CD4-positive, CD25-positive, alpha-beta regulatory T cell (primary cell): ENCODE results near the gene HTR3C. TPM values are rescaled to one million over a fixed set of nuclear protein-coding genes. Genes with fewer than 3 reads are reported as not detected.

Experiments
- ATAC-seq, 2 donors: fragments of 150-1000 bp; cut with Tn5 transposase; one replicate each; pipeline ENCODE4 v1.10.0; 2021; ENCODE audit warnings: low read depth in 2 of 2, moderate number of reproducible peaks in 2 of 2, moderate library complexity in 1 of 2
- DNase-seq, 3 donors: peaks; one replicate each; pipeline versions ENCODE4 v3.0.0 to v3.0.0-alpha.2; 2012 to 2022; ENCODE audit warnings: mixed read lengths in 1 of 3
- H3K27ac ChIP-seq: one replicate; pipeline ENCODE4 v1.7.0; 2013; ENCODE audit warnings: mild to moderate bottlenecking, low read length; ENCODE audit not compliant: insufficient read depth, poor library complexity, severe bottlenecking
- H3K27me3 ChIP-seq: one replicate; pipeline ENCODE4 v1.7.0; 2013; ENCODE audit warnings: low read length; ENCODE audit not compliant: control insufficient read depth, insufficient read depth
- H3K36me3 ChIP-seq: one replicate; pipeline ENCODE4 v1.7.0; 2013; ENCODE audit warnings: mild to moderate bottlenecking, low read length, moderate library complexity; ENCODE audit not compliant: control insufficient read depth, insufficient read depth
- H3K4me1 ChIP-seq: 2 replicates; pipeline ENCODE4 v1.7.0; 2013; ENCODE audit warnings: mild to moderate bottlenecking, low read length; ENCODE audit not compliant: insufficient read depth, control insufficient read depth, poor library complexity, severe bottlenecking
- H3K4me3 ChIP-seq: one replicate; pipeline ENCODE4 v1.7.0; 2013; ENCODE audit warnings: low read depth, mild to moderate bottlenecking, low read length, moderate library complexity
- H3K9me3 ChIP-seq, 2 experiments: 1 replicate in 1 of 2; 2 replicates in 1 of 2; pipeline ENCODE4 v1.7.0; 2013; ENCODE audit warnings: low read length in 2 of 2, mild to moderate bottlenecking in 1 of 2, moderate library complexity in 1 of 2; ENCODE audit not compliant: control insufficient read depth in 2 of 2
- H3K27ac Mint-ChIP-seq, 3 donors: one replicate each; pipeline ENCODE4 v1.8.0; 2020 to 2022; ENCODE audit warnings: mild to moderate bottlenecking in 3 of 3, mixed read lengths in 3 of 3, moderate library complexity in 2 of 3
- H3K27me3 Mint-ChIP-seq: one replicate; pipeline ENCODE4 v1.8.0; 2022; ENCODE audit warnings: mild to moderate bottlenecking, mixed read lengths
- H3K36me3 Mint-ChIP-seq: one replicate; pipeline ENCODE4 v1.8.0; 2020; ENCODE audit warnings: mixed read lengths
- H3K4me1 Mint-ChIP-seq, 4 donors: one replicate each; pipeline ENCODE4 v1.8.0; 2020 to 2022; ENCODE audit warnings: mixed read lengths in 4 of 4, mild to moderate bottlenecking in 1 of 4
- H3K4me3 Mint-ChIP-seq, 4 donors: one replicate each; pipeline ENCODE4 v1.8.0; 2020 to 2022; ENCODE audit warnings: mild to moderate bottlenecking in 4 of 4, mixed read lengths in 4 of 4, moderate library complexity in 3 of 4
- H3K9me3 Mint-ChIP-seq, 7 donors: one replicate each; pipeline ENCODE4 v1.8.0; 2020 to 2022; ENCODE audit warnings: mixed read lengths in 7 of 7, mild to moderate bottlenecking in 3 of 7, moderate library complexity in 2 of 7
- polyA plus RNA-seq, 4 donors: library from polyadenylated mRNA; unstranded; fragments of 300-500 nt; fragmentation: Illumina TruSeq; gene quantifications; one replicate each; pipeline ENCODE4 v1.2.3, GENCODE V29; 2021
- total RNA-seq: library from RNA; stranded (reverse); gene quantifications from one replicate; pipeline ENCODE4 v1.2.3, GENCODE V29; 2022

The HTR3C gene
- total and polyA plus RNA-seq, 5 donors from 2014 or later: not detected

- Mint-ChIP-seq H3K9me3 (no peaks in the 10 kb centered on the region), H3K27ac (no peak overlapping the region), H3K27me3 (peaks cover 11% of the 10 kb centered on the region), H3K4me1 (no peaks in the 10 kb centered on the region), H3K4me3 (no peak overlapping the region), H3K36me3 (no peaks in the 10 kb centered on the region)
- Histone ChIP-seq H3K4me1 (no peaks in the 10 kb centered on the region), H3K36me3 (no peaks in the 10 kb centered on the region), H3K27ac (no peak overlapping the region), H3K4me3 (no peak overlapping the region), H3K9me3 (no peaks in the 10 kb centered on the region), H3K27me3 (no peaks in the 10 kb centered on the region)
- DNase-seq: no peak
- ATAC-seq: no peak
Observed at GRCh38 chr3:184039414-184039813, 13.4 kb upstream of the HTR3C start.

GRCh38 chr3:184040010-184040409, 12.8 kb upstream of the HTR3C start:
- no peaks in the 10 kb centered on the region for H3K4me1 ChIP-seq
- H3K4me3 Mint-ChIP-seq: no peak overlapping the region
- peaks cover 11% of the 10 kb centered on the region for H3K27me3 Mint-ChIP-seq
- H3K27ac Mint-ChIP-seq: no peak overlapping the region
- no peaks in the 10 kb centered on the region for H3K9me3 ChIP-seq
- ATAC-seq (no peak), DNase-seq (no peak)
- H3K4me1 Mint-ChIP-seq: no peaks in the 10 kb centered on the region
- H3K36me3 ChIP-seq: no peaks in the 10 kb centered on the region
- H3K27ac ChIP-seq: no peak overlapping the region
- no peaks in the 10 kb centered on the region for H3K27me3 ChIP-seq
- H3K36me3 Mint-ChIP-seq: no peaks in the 10 kb centered on the region
- H3K4me3 ChIP-seq: no peak overlapping the region
- no peaks in the 10 kb centered on the region for H3K9me3 Mint-ChIP-seq

- DNase-seq (no peak), ATAC-seq (no peak)
Observed at GRCh38 chr3:184042617-184043016, 10.2 kb upstream of the HTR3C start.

GRCh38 chr3:184045995-184046394, 6.9 kb upstream of the HTR3C start:
- H3K27ac Mint-ChIP-seq: no peak overlapping the region
- H3K36me3 ChIP-seq: no peaks in the 10 kb centered on the region
- no peaks in the 10 kb centered on the region for H3K9me3 ChIP-seq
- H3K27me3 Mint-ChIP-seq: peaks cover 7% of the 10 kb centered on the region
- H3K4me1 ChIP-seq: no peaks in the 10 kb centered on the region
- no peak overlapping the region for H3K4me3 Mint-ChIP-seq
- no peaks in the 10 kb centered on the region for H3K4me1 Mint-ChIP-seq
- H3K36me3 Mint-ChIP-seq: no peaks in the 10 kb centered on the region
- no peak for ATAC-seq
- DNase-seq: no peak
- H3K9me3 Mint-ChIP-seq: no peaks in the 10 kb centered on the region
- no peak overlapping the region for H3K4me3 ChIP-seq
- no peaks in the 10 kb centered on the region for H3K27me3 ChIP-seq
- no peak overlapping the region for H3K27ac ChIP-seq

More at GRCh38 chr3:184042617-184043016, 10.2 kb upstream of the HTR3C start:
- H3K27me3 ChIP-seq: no peaks in the 10 kb centered on the region
- no peaks in the 10 kb centered on the region for H3K36me3 ChIP-seq
- H3K9me3 ChIP-seq: no peaks in the 10 kb centered on the region
- no peak overlapping the region for H3K4me3 ChIP-seq
- no peak overlapping the region for H3K27ac Mint-ChIP-seq
- H3K4me1 Mint-ChIP-seq: no peaks in the 10 kb centered on the region
- peaks cover 11% of the 10 kb centered on the region for H3K27me3 Mint-ChIP-seq
- no peak overlapping the region for H3K4me3 Mint-ChIP-seq
- no peak overlapping the region for H3K27ac ChIP-seq
- no peaks in the 10 kb centered on the region for H3K9me3 Mint-ChIP-seq
- no peaks in the 10 kb centered on the region for H3K4me1 ChIP-seq
- H3K36me3 Mint-ChIP-seq: no peaks in the 10 kb centered on the region

- H3K9me3 Mint-ChIP-seq: no peaks in the 10 kb centered on the region
- H3K36me3 Mint-ChIP-seq: no peaks in the 10 kb centered on the region
- Histone ChIP-seq H3K27me3 (no peaks in the 10 kb centered on the region), H3K36me3 (no peaks in the 10 kb centered on the region), H3K9me3 (no peaks in the 10 kb centered on the region), H3K4me1 (no peaks in the 10 kb centered on the region), H3K4me3 (no peak overlapping the region), H3K27ac (no peak overlapping the region)
- no peaks in the 10 kb centered on the region for H3K4me1 Mint-ChIP-seq
- no peak overlapping the region for H3K4me3 Mint-ChIP-seq
- DNase-seq (no peak), ATAC-seq (no peak)
- no peaks in the 10 kb centered on the region for H3K27me3 Mint-ChIP-seq
- H3K27ac Mint-ChIP-seq: no peak overlapping the region
Observed at GRCh38 chr3:184050217-184050847, 2.5 kb upstream of the HTR3C start.

GRCh38 chr3:184058029-184058428, 5.2 kb downstream of the HTR3C start:
- no peaks in the 10 kb centered on the region for H3K36me3 Mint-ChIP-seq
- Histone ChIP-seq H3K4me1 (no peaks in the 10 kb centered on the region), H3K4me3 (no peak overlapping the region), H3K36me3 (no peaks in the 10 kb centered on the region), H3K27ac (no peak overlapping the region), H3K27me3 (no peaks in the 10 kb centered on the region), H3K9me3 (no peaks in the 10 kb centered on the region)
- H3K27me3 Mint-ChIP-seq: peaks cover 4% of the 10 kb centered on the region
- no peak overlapping the region for H3K27ac Mint-ChIP-seq
- no peaks in the 10 kb centered on the region for H3K4me1 Mint-ChIP-seq
- H3K9me3 Mint-ChIP-seq: peaks cover 0 to 2% (median 0%) of the 10 kb centered on the region in 7 donors
- DNase-seq: no peak
- H3K4me3 Mint-ChIP-seq: no peak overlapping the region
- no peak for ATAC-seq

- Histone ChIP-seq H3K27ac (no peak overlapping the region), H3K9me3 (no peaks in the 10 kb centered on the region), H3K27me3 (no peaks in the 10 kb centered on the region), H3K4me1 (no peaks in the 10 kb centered on the region), H3K4me3 (no peak overlapping the region), H3K36me3 (no peaks in the 10 kb centered on the region)
- peaks cover 0 to 2% (median 0%) of the 10 kb centered on the region in 7 donors for H3K9me3 Mint-ChIP-seq
- H3K27ac Mint-ChIP-seq: no peak overlapping the region
- no peaks in the 10 kb centered on the region for H3K4me1 Mint-ChIP-seq
- no peak overlapping the region for H3K4me3 Mint-ChIP-seq
- H3K36me3 Mint-ChIP-seq: no peaks in the 10 kb centered on the region
- peaks cover 4% of the 10 kb centered on the region for H3K27me3 Mint-ChIP-seq
- ATAC-seq: no peak
- no peak for DNase-seq
Observed at GRCh38 chr3:184059424-184059823, 6.6 kb downstream of the HTR3C start.

GRCh38 chr3:184062637-184063036, 9.8 kb downstream of the HTR3C start:
- H3K36me3 Mint-ChIP-seq: no peaks in the 10 kb centered on the region
- no peaks in the 10 kb centered on the region for H3K4me1 Mint-ChIP-seq
- Histone ChIP-seq H3K4me1 (no peaks in the 10 kb centered on the region), H3K4me3 (no peak overlapping the region), H3K27me3 (no peaks in the 10 kb centered on the region), H3K36me3 (no peaks in the 10 kb centered on the region), H3K27ac (no peak overlapping the region), H3K9me3 (no peaks in the 10 kb centered on the region)
- no peak for ATAC-seq
- DNase-seq: no peak
- peaks cover 4% of the 10 kb centered on the region for H3K27me3 Mint-ChIP-seq
- no peak overlapping the region for H3K4me3 Mint-ChIP-seq
- peaks cover 0 to 2% (median 0%) of the 10 kb centered on the region in 7 donors for H3K9me3 Mint-ChIP-seq
- H3K27ac Mint-ChIP-seq: no peak overlapping the region
